Measurements from ENCODE around the gene TUBB1.
"Not testable (repeated sequence)": the region's sequence is repeated elsewhere in the genome, so short reads cannot be mapped to it uniquely, and the experiment has no call there.

The TUBB1 gene

DNA sequence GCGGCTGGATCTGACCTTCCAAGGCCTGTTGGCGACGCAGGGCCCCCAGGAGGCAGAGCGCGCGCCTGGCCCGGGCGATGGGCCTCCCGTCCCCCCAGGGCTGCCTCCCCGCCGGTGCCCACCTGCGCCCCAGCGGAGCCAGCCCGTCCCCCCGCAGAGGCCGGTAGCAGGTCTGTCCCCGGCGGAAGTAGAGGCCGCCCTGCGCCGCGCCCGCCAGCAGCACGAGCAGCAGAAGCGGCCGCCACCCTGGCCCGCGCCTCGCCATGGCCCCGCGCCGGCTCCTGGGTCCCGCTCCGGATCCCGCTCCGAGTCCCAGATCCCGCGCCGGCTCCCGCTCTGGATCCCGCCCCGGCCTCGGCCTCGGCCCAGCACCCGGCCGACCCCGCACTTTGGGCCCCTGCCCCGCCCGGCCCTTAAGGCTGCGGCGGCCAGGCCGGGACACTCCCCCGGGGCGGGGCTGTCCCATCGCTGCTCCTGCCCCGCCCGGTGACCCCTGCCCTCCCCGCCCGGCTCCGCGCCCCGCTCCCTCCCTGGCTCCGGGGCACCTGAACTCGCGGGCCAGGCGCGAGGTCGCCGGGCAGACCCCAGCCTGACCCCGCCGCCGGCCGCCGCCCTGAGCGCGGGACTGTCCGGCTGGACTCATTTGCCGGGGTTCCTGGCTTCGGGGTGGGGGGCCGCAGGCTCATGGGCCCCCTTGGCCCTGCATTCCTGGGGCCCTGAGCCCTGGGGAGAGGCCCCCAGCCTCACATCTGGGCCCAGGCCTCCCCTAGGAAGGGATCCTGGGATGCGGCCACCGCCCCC lies 12.2 kb upstream of the TUBB1 start, which contains the start of gene CTSZ:
Gene CTSZ (minus strand): TSS at position 391 of the 801 bp plus-strand sequence. CDS start 126 bp downstream, at position 265.
- no peak for DNase-seq

GRCh38 chr20:59007665-59008511 lies 11.3 kb upstream of the TUBB1 start:
- DNase-seq: no peak

- DNase-seq: no peak
Measured at GRCh38 chr20:59008715-59009336, 10.4 kb upstream of the TUBB1 start.

- no peak for DNase-seq
Measured at GRCh38 chr20:59010321-59010994, 8.8 kb upstream of the TUBB1 start.

DNA sequence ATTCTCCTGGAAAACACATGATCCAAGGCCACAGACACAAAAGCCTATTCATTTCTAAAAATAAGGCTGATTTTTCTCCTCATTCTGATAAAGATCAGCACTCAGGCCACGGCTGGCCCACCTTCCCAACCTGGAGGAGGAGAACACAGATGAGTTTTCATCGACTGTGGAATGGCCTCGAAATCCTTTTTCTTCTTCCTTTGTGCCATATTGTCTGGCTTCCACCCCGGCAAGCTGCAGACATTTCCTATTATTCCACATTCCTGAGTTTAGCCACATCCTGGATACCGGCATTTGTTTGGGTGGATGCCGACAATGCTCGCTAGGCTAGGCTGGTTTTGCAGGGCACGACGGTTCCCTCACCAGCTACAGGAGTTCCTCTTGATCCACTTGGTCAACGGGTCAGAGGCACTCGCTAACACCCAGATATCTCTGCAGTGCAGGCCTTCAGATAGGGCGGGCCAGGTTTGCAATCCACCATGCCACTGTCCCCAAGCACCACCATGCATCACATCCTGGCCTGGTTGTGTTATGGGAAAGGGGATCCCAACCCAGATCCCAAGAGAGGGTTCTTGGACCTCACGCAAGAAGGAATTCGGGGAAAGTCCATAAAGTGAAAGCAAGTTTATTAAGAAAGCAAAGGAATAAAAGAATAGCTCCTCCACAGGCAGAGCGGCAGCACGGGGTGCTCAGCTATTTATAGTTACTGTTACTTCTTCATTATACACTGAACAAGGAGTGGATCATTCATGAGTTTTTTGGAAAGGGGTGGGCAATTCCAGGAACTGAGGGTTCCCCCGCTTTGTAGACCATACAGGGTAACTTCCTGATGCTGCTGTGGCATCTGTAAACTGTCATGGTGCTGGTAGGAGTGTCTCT lies 8.0 kb upstream of the TUBB1 start:
- DNase-seq: no peak

- DNase-seq: not testable (repeated sequence)
Measured at GRCh38 chr20:59011874-59012157, 7.4 kb upstream of the TUBB1 start.

- no peak for DNase-seq
Measured at GRCh38 chr20:59013031-59013951, 5.9 kb upstream of the TUBB1 start.

GRCh38 chr20:59013959-59014608 lies 5.1 kb upstream of the TUBB1 start:
- DNase-seq: no peak

- DNase-seq: no peak
Measured at GRCh38 chr20:59014680-59015389, 4.4 kb upstream of the TUBB1 start.

DNA sequence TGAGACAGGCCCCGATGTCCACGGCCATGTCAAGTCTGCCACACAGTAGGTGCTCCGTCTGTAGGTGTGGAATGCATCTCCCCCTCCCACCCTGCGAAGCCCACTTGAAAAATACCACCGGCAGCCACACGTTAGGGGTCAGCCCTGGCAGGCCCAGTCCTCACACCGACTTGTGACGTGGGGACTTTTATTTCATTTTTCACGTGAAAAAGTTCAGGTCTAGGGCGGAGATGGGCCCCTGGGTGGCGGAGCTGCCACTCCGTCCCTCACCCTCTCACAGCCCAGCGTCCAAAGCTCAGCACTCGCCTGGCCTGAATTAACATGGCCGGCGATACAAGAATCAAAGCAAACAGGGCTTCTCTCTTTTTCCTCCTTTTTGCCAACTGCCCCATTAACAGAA lies 3.8 kb upstream of the TUBB1 start:
- no peak for DNase-seq

DNA sequence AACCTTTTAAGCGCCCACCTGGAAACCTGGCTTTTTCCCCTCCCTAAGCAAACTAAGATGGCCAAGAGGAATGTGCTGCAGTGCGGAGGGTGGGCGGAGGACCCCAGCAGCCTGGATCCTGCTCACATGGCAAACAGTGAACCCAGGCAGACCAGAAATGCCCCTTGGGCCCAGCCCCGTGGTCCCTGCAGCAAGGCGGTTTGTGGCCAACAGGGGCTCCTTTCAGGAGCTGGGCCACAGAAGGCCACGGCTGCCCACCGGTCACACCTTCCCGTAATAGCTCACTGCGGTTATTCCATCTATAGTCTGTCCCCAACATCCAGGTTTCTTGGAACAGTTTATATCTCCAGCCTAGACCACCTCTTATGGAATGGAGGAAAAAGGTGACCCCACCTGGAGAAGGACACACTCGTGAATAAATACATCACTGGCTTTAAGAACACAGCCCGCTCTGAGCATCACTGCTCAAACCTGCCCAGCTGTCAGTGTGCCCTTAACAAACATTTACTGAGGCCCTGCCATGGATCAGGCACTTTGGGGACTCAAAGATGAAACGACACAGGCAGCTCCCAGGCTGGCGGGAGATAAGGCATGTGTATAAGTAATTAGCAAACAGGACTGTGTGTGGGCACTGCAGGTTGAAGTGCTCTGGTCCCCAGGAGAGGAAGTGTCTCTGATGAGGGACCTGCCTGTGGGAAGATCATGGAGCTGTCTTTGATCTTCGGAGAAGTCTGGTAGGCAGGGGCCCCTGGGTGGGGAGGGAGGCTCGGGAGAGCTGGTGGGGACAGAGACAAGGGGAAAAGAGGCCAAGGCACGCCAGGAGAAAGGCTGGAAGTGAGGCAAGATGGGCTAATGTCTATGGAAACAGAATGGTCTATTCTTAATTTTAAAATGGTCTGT lies 3.2 kb upstream of the TUBB1 start:
- DNase-seq: no peak

- DNase-seq: no peak
Measured at GRCh38 chr20:59016795-59017492, 2.3 kb upstream of the TUBB1 start.

DNA sequence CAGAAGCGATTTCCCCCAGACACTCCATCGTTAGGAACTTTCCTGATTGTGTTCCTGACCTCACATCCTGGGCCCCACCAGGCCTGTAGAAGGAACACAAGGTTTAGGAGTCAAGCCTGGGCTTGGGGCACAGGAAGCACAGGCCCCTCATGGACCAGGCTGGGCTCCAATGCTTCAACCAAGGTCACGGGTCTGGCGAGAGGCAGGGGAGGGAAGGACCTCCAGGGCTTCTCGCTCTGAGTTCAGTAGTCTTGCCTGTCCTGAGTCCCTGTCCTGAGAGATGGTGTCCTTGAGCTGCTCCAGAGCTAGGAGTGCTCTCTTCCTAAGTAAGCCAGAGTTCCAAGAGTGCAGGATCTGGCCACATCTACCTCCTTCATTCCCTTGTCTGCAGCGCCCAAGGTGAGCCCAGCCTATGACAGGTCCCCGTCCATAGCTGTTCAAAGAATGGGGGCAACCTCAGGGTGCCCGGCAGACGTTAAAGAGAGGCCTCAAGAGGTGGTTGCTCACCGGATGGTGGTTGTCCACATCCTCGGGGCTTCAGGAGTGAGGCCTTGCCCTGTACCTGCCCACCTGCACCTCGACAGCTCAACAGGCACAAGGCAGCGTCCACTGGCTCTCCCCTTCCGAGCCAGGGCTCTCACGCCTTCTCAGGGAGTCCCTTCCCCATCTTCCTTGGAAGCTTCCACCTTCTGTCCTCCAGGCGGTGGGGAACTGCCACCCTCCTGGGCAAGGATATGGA lies 1.6 kb upstream of the TUBB1 start:
- no peak for DNase-seq

DNA sequence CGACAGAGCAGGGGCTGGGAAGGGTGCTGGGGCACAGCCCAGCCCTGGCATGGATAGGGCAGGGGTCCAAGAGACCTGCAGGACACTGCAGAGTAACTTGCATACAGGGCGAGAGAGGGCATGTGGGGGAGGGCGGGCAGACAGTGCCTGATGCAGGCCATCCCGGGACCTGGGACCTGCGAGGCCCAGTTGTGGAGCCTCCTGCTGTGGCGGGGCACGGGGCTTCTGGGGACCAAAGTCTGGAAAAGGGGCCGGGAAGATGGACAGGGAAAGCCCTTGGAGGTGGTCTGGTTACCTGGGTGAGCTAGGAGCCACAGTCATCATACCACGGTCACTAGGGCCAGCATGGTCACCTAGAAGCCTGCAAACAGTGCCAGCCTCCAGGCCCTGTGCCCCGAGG lies 412 bp upstream of the TUBB1 start:
- DNase-seq: no peak

DNA sequence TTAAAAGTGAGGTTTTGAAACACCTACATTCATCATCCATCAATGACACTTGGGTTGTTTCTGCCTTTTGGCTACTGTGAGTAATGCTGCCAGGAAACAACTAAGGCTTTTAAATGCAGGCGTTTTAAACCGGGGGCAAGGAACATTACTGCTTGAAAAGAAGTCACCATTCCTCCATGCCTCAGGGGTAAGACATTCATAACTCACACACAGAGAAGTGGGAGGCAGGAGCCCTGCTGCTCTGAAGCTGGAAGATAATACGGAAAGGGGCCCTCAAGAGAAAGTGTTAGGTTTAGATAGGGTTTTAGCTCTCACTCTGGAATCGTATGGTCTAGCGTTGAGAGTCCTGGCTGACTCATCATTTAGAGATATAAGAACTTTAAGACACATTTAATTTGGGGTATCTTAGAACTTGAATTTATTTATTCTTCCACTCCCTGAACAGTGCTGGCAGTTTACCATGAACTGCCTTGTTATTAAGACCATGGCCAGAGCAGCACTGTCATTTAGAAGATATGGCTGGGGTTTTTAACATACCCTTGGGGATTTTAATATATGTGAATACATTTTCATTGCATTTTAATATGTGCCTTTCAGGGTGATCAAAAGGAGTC lies 1.8 kb downstream of the TUBB1 start:
- DNase-seq: no peak

DNA sequence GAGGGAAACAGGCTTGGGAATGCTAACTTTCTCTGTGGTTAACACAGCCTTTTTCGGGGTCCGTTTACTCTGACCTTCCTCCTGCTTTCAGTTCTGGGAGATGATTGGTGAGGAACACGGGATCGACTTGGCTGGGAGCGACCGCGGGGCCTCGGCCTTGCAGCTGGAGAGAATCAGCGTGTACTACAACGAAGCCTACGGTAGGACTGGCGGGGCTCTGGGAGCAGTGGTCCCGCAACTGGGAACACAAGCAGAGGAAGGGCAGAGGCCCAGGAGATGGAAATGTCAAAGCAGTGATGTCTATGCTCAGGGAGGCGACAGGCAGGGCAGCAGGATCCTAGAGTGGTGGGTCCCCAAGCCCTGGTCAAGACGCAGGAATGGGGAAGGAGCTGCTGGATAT lies 3.5 kb downstream of the TUBB1 start:
- no peak for DNase-seq

DNA sequence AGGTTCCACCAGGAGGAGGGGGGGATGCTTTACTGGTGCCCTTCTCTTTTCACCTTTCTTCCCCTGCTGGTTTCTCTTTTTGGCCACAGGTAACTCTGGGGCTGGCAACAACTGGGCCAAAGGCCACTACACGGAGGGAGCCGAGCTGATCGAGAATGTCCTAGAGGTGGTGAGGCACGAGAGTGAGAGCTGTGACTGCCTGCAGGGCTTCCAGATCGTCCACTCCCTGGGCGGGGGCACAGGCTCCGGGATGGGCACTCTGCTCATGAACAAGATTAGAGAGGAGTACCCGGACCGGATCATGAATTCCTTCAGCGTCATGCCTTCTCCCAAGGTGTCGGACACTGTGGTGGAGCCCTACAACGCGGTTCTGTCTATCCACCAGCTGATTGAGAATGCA lies 4.4 kb downstream of the TUBB1 start:
- no peak for DNase-seq
